Immature natural killer cell (primary cell): Measurements from ENCODE around the gene CTCF. TPM values are rescaled to one million over a fixed set of nuclear protein-coding genes. Genes with fewer than 3 reads are reported as not detected.

ENCODE experiments used
- DNase-seq, 3 donors: peaks; one replicate each; pipeline ENCODE4 v3.0.0; 2022; ENCODE audit warnings: mixed read lengths in 1 of 3
- H3K27ac Mint-ChIP-seq, 6 donors: one replicate each; pipeline ENCODE4 v1.8.0; 2020; ENCODE audit warnings: mixed read lengths in 6 of 6, mild to moderate bottlenecking in 5 of 6, inconsistent platforms in 4 of 6, moderate library complexity in 3 of 6
- H3K27me3 Mint-ChIP-seq, 3 donors: one replicate each; pipeline ENCODE4 v1.8.0; 2020 to 2021; ENCODE audit warnings: low read depth in 3 of 3, mild to moderate bottlenecking in 3 of 3, mixed read lengths in 3 of 3, moderate library complexity in 3 of 3, inconsistent platforms in 1 of 3
- H3K36me3 Mint-ChIP-seq, 3 donors: one replicate each; pipeline ENCODE4 v1.8.0; 2020; ENCODE audit warnings: mixed read lengths in 3 of 3, inconsistent platforms in 2 of 3, mild to moderate bottlenecking in 2 of 3
- H3K4me1 Mint-ChIP-seq, 2 donors: one replicate each; pipeline ENCODE4 v1.8.0; 2020; ENCODE audit warnings: inconsistent platforms in 2 of 2, mild to moderate bottlenecking in 2 of 2, mixed read lengths in 2 of 2, moderate library complexity in 1 of 2
- H3K4me3 Mint-ChIP-seq, 5 donors: one replicate each; pipeline ENCODE4 v1.8.0; 2020; ENCODE audit warnings: mild to moderate bottlenecking in 5 of 5, mixed read lengths in 5 of 5, inconsistent platforms in 3 of 5, moderate library complexity in 3 of 5
- H3K9me3 Mint-ChIP-seq, 6 donors: one replicate each; pipeline ENCODE4 v1.8.0; 2020; ENCODE audit warnings: mild to moderate bottlenecking in 6 of 6, mixed read lengths in 6 of 6, inconsistent platforms in 4 of 6, moderate library complexity in 3 of 6
- polyA plus RNA-seq, 3 donors: library from polyadenylated mRNA; unstranded; fragments of 300-500 nt; fragmentation: Illumina TruSeq; gene quantifications; one replicate each; pipeline ENCODE4 v1.2.3, GENCODE V29; 2021

Gene CTCF
- polyA plus RNA-seq, 3 donors from 2014 or later: 24.8 to 60.4 (median 28.4) TPM

DNA sequence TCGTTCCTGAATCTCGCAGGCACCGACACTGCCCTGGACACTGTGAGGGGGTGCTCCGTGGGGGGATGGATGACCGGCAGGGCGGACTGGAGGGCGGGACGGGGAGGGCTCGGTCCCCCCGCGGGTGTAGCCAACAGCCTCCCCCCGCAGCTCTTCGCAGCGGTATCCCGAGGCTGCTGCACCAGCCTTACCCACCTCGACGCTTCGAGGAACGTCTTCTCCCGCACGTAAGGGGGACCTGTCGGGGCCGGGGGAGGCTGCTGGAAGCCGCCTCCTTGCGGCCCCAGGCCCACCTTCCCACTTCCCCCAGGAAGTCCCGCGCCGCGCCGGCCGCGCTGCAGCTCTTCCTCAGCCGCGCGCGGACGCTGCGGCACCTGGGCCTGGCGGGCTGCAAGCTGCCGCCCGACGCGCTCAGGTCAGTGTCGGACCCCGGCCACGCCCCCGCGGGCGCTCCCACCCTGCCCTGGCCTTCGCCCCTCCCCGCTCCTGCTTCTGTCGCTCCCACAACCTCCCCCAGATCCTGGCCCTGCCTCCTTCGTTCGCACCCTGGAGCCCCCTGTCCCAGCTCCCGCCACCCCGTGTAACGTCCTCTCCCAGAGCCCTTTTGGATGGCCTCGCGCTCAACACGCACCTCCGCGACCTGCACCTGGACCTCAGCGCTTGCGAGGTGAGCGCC is 85.9 kb downstream of the CTCF start:
- Mint-ChIP-seq H3K9me3 (no peaks in the 10 kb centered on the region), H3K4me1 (peaks cover 0 to 15% of the 10 kb centered on the region in 2 donors), H3K4me3 (no peak overlapping the region), H3K27me3 (peaks cover 0 to 2% (median 2%) of the 10 kb centered on the region in 3 donors), H3K36me3 (peaks cover 9 to 11% (median 10%) of the 10 kb centered on the region in 3 donors), H3K27ac (no peak overlapping the region)
- DNase-seq: no peak

DNA sequence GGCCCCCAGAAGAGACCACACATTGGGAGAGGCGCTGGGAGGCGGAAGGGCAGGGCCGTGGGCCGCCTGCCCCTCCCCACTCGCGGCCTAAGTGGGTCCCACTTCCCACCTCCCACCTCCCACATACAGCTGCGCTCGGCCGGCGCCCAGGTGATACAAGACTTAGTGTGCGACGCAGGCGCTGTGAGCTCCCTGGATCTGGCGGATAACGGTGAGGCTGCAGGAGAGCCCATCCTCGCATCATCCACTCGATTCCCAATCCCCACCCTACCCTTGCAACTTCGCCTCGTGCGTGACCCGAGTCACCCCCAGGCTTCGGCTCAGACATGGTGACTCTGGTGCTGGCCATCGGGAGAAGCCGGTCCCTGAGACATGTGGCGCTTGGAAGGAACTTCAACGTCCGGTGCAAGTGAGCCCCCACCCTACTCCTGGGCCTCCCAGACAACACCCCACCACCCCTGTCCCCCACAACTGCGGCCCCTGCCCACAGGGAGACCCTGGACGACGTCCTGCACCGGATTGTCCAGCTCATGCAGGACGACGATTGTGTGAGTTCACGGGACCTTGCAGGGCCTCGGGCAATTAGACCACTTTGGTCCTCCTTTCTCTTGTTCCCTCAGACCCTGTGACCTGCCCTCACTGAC is 86.6 kb downstream of the CTCF start:
- DNase-seq: no peak
- no peaks in the 10 kb centered on the region for H3K9me3 Mint-ChIP-seq
- no peak overlapping the region for H3K27ac Mint-ChIP-seq
- peaks cover 0 to 2% (median 2%) of the 10 kb centered on the region in 3 donors for H3K27me3 Mint-ChIP-seq
- H3K4me1 Mint-ChIP-seq: peaks cover 0 to 14% of the 10 kb centered on the region in 2 donors
- peaks cover 9 to 11% (median 10%) of the 10 kb centered on the region in 3 donors for H3K36me3 Mint-ChIP-seq
- no peak overlapping the region for H3K4me3 Mint-ChIP-seq

DNA sequence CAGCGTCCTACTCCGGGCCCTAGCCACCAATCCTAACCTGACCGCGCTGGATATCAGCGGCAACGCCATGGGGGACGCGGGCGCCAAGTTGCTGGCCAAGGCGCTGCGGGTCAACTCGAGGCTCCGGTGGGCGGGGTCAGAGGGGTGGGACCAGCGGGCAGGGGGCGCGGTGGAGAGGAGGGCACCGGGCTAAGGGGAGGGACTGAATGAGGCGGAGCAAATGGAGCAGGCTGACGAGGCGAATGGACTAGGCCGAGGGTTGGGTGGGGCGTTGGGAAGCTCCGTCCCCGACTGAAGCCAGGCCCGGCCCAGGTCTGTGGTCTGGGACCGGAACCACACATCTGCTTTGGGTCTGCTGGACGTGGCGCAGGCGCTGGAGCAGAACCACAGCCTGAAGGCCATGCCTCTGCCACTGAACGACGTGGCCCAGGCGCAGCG is 87.2 kb downstream of the CTCF start:
- Mint-ChIP-seq H3K4me1 (peaks cover 0 to 10% of the 10 kb centered on the region in 2 donors), H3K4me3 (no peak overlapping the region), H3K27ac (no peak overlapping the region)

DNA sequence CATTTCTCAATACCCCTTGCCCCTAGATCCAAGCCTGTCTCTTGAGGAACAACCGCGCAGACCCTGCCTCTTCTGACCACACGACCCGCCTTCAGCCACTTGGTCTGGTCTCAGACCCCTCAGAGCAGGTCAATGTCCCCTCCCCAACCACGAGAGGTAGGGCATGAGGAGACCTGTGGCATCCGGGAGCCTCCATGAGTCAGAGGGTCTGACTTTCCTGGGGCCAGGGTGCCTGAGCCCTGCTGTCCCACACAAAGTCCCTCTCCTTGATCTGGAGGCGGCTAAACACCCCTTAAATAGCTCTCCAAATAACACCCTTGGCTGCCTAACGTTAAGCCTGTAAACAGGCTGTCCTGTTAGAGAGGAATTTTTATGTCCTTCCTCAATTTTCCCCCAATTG is 87.7 kb downstream of the CTCF start:
- no peak overlapping the region for H3K4me3 Mint-ChIP-seq
- H3K36me3 Mint-ChIP-seq: peaks cover 9 to 11% (median 10%) of the 10 kb centered on the region in 3 donors
- no peaks in the 10 kb centered on the region for H3K9me3 Mint-ChIP-seq
- no peak for DNase-seq
- peak overlapping the region in 1 of 6 donors; percentile 43 for H3K27ac Mint-ChIP-seq
- peaks cover 0 to 2% (median 0%) of the 10 kb centered on the region in 3 donors for H3K27me3 Mint-ChIP-seq
- H3K4me1 Mint-ChIP-seq: peaks cover 0 to 10% of the 10 kb centered on the region in 2 donors

More for the DNA sequence above, 87.2 kb downstream of the CTCF start:
- Mint-ChIP-seq H3K36me3 (peaks cover 9 to 11% (median 10%) of the 10 kb centered on the region in 3 donors), H3K9me3 (no peaks in the 10 kb centered on the region), H3K27me3 (peaks cover 0 to 2% (median under 1%) of the 10 kb centered on the region in 3 donors)
- no peak for DNase-seq

DNA sequence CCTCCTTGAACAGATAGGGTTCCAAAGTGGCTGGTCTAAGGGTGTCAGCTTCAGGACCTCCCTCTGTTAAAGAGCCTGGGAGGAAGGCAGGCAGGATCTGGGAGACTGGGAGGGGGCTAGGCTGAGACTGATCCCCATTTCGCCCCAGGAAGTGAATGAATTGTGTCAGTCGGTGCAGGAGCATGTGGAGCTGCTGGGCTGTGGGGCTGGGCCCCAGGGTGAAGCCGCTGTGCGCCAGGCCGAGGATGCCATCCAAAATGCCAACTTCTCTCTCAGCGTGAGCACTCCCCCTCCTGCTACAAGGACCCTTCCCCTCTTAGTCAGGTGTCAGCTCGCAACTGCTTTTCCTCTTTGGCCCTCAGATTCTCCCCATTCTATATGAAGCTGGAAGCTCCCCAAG is 88.7 kb downstream of the CTCF start:
- Mint-ChIP-seq H3K36me3 (peaks cover 9 to 11% (median 10%) of the 10 kb centered on the region in 3 donors), H3K27me3 (peaks cover 0 to 2% (median 2%) of the 10 kb centered on the region in 3 donors), H3K4me3 (no peak overlapping the region), H3K27ac (no peak overlapping the region), H3K4me1 (peaks cover 0 to 6% of the 10 kb centered on the region in 2 donors), H3K9me3 (no peaks in the 10 kb centered on the region)
- no peak for DNase-seq

DNA sequence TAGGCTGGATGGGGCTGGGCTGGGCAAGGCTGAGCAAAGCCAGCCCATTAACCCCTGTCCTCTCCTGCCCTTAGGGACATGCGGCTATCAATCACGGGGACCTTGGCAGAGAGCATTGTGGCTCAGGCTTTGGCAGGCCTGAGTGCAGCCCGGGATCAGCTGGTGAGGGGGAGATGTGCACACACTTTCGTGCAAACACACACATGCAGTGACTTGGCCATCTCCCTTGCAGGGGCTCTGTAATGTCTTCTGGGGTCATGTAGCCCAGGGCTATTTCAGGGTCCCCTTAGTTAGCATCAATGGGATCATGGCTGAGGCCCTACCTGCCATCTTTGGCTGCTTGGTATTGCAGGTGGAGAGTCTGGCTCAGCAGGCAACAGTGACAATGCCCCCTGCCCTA is 89.5 kb downstream of the CTCF start:
- Mint-ChIP-seq H3K9me3 (no peaks in the 10 kb centered on the region), H3K27me3 (peaks cover 0 to 4% (median 2%) of the 10 kb centered on the region in 3 donors), H3K27ac (peak overlapping the region in 1 of 6 donors; percentile 49), H3K36me3 (peaks cover 9 to 11% (median 10%) of the 10 kb centered on the region in 3 donors), H3K4me1 (peaks cover 0 to 4% of the 10 kb centered on the region in 2 donors), H3K4me3 (no peak overlapping the region)
- DNase-seq: no peak

GRCh38 chr16:67652578-67653127 is 90.3 kb downstream of the CTCF start:
- no peak for DNase-seq
- Mint-ChIP-seq H3K27ac (no peak overlapping the region), H3K27me3 (peaks cover 0 to 2% (median 2%) of the 10 kb centered on the region in 3 donors), H3K4me1 (peaks cover 0 to 4% of the 10 kb centered on the region in 2 donors), H3K36me3 (peaks cover 9 to 11% (median 10%) of the 10 kb centered on the region in 3 donors), H3K9me3 (no peaks in the 10 kb centered on the region), H3K4me3 (no peak overlapping the region)

- no peak for DNase-seq
- no peaks in the 10 kb centered on the region for H3K9me3 Mint-ChIP-seq
- peaks cover 0 to 2% (median 2%) of the 10 kb centered on the region in 3 donors for H3K27me3 Mint-ChIP-seq
- peaks cover 0 to 4% of the 10 kb centered on the region in 2 donors for H3K4me1 Mint-ChIP-seq
- no peak overlapping the region for H3K27ac Mint-ChIP-seq
- no peak overlapping the region for H3K4me3 Mint-ChIP-seq
- H3K36me3 Mint-ChIP-seq: peaks cover 9 to 11% (median 10%) of the 10 kb centered on the region in 3 donors
These were observed 90.9 kb downstream of the CTCF start for GRCh38 chr16:67653128-67653788.

DNA sequence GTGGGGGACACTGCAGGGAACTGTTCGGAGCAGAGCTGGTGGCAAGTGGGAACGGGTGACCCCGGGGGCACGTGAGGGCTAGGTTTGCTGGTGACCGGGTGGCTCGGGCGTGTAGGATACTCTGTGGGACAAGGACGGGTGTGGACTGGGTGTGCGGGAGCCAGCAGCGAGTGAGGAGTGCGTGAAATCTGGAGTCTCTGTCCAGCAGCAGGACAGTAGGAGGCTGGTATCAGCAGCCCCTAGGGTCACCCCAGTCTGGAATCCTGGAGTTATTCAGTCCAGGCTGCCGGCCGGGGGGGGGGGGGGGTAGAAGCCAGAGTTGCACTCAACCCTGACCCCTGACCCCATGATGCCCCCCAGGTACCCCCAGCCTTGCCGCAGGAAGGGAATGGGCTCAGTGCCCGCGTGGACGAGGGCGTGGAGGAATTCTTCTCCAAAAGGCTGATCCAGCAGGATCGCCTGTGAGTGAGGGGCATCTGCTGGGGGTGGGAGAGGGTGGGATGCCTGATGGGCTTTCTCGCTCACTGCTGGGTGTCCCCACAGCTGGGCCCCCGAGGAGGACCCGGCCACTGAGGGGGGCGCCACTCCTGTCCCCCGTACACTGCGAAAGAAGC is 91.6 kb downstream of the CTCF start:
- Mint-ChIP-seq H3K27ac (no peak overlapping the region), H3K27me3 (peaks cover 0 to 4% (median 2%) of the 10 kb centered on the region in 3 donors), H3K9me3 (no peaks in the 10 kb centered on the region), H3K4me3 (peak overlapping the region in 1 of 5 donors; percentile 57), H3K36me3 (peaks cover 9 to 11% (median 10%) of the 10 kb centered on the region in 3 donors), H3K4me1 (peaks cover 3 to 10% of the 10 kb centered on the region in 2 donors)
- DNase-seq: no peak

- H3K36me3 Mint-ChIP-seq: peaks cover 9 to 11% (median 10%) of the 10 kb centered on the region in 3 donors
- H3K4me1 Mint-ChIP-seq: peaks cover 9 to 16% of the 10 kb centered on the region in 2 donors
- no peak overlapping the region for H3K4me3 Mint-ChIP-seq
- peak overlapping the region in 1 of 6 donors; percentile 57 for H3K27ac Mint-ChIP-seq
- H3K27me3 Mint-ChIP-seq: peaks cover 0 to 7% (median 2%) of the 10 kb centered on the region in 3 donors
- DNase-seq: no peak
- H3K9me3 Mint-ChIP-seq: no peaks in the 10 kb centered on the region
These were observed 92.1 kb downstream of the CTCF start for GRCh38 chr16:67654403-67654911.

- H3K9me3 Mint-ChIP-seq: no peaks in the 10 kb centered on the region
- no peak overlapping the region for H3K4me3 Mint-ChIP-seq
- DNase-seq: no peak
- H3K4me1 Mint-ChIP-seq: peaks cover 9 to 17% of the 10 kb centered on the region in 2 donors
- peak overlapping the region in 5 of 6 donors; percentile 4 to 82 (median 26) for H3K27ac Mint-ChIP-seq
- H3K27me3 Mint-ChIP-seq: peaks cover 2 to 9% (median 3%) of the 10 kb centered on the region in 3 donors
- peaks cover 6 to 9% (median 6%) of the 10 kb centered on the region in 3 donors for H3K36me3 Mint-ChIP-seq
These were observed 93.0 kb downstream of the CTCF start for GRCh38 chr16:67655363-67655762.

GRCh38 chr16:67656344-67657016 is 94.2 kb downstream of the CTCF start:
- no peak for DNase-seq
- Mint-ChIP-seq H3K27ac (no peak overlapping the region), H3K4me3 (no peak overlapping the region), H3K27me3 (peaks cover 8 to 12% (median 10%) of the 10 kb centered on the region in 3 donors), H3K4me1 (peaks cover 9 to 23% of the 10 kb centered on the region in 2 donors), H3K36me3 (peaks cover 0 to 3% (median 0%) of the 10 kb centered on the region in 3 donors), H3K9me3 (no peaks in the 10 kb centered on the region)
